Activated CD4-positive, alpha-beta T cell treated with anti-CD3 and anti-CD28 coated beads, Interleukin-2, amount 50 U/mL, for 24 hours (primary cell): ENCODE measurements around the gene IFIT1.
"Not testable (repeated sequence)": the region's sequence is repeated elsewhere in the genome, so short reads cannot be mapped to it uniquely, and the experiment has no call there.

Experiments
- DNase-seq, 2 donors: peaks; one replicate each; pipeline ENCODE4 v3.0.0-alpha.2; 2020; ENCODE audit warnings: low read depth in 1 of 2, low spot score in 1 of 2

IFIT1 gene, protein sequence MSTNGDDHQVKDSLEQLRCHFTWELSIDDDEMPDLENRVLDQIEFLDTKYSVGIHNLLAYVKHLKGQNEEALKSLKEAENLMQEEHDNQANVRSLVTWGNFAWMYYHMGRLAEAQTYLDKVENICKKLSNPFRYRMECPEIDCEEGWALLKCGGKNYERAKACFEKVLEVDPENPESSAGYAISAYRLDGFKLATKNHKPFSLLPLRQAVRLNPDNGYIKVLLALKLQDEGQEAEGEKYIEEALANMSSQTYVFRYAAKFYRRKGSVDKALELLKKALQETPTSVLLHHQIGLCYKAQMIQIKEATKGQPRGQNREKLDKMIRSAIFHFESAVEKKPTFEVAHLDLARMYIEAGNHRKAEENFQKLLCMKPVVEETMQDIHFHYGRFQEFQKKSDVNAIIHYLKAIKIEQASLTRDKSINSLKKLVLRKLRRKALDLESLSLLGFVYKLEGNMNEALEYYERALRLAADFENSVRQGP

DNA sequence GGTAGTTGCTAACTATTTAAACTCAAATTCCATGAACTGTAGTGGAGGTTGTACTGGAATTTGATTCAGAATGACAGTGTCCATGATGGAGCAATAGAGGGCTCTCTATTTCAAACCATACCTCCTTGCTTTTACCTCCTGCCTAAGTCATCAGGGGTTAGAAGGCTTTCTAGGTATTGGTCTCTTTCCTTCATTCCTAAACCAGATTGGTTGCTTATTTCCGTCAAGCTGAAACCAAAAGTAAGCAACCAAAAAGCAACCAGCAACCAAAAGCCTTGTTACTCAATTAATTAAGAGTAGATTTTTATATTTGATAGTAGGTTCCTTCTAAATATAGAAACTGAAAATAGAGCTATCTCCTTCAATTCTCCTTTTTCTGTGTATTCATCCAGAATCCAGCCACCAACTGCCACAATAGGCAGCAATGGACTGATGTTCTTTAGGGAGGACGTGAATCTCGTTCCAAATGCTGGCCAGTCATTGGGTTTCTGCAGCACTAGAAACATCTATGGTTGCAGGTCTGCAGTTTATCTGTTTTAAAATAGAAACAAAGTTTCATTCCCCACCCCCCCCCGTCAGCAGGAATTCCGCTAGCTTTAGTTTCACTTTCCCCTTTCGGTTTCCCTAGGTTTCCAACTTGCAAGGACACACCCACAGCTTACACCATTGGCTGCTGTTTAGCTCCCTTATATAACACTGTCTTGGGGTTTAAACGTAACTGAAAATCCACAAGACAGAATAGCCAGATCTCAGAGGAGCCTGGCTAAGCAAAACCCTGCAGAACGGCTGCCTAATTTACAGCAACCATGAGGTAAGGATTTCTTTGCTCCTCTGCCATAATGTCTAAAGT, at the start of gene IFIT1:
TSS of gene IFIT1 (plus strand) at position 717 of the 850 bp plus-strand sequence. CDS start at position 807, 90 bp downstream.
- DNase-seq, result peak in 1 of 2 donors; percentile 44

DNA sequence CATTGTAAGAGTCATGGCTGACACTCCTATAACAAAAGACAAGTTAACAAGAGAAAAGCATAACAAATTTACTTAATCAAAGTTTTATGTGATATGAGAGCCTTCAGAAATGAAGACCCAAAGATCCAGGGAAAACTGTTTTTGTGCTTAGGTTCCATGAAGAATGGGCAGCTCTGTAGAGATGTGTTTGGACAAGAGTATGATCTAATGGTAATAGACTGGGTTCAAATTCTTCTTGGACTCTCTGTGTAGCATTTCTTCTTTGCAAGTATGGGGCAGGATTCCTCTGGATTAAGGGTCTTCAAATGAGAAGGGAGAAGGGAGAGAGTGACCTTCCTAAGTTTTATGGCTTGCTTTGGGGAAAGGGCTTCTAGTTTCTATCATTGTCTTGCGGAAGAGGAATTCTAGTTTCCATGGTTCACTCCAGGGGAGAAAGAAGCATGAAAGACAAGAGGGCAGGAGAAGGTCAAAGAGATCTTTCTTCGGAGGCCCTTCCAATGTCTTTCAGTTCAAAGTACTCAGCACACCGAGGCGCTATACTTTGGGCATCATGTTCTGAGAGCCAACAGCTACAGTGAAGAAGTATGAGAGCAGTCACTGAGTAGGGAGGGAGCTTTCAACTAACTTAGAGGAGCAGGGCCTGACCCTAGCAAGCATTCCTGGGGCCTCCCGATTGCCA, 49.2 kb upstream of the IFIT1 start:
- DNase-seq, result no peak

DNA sequence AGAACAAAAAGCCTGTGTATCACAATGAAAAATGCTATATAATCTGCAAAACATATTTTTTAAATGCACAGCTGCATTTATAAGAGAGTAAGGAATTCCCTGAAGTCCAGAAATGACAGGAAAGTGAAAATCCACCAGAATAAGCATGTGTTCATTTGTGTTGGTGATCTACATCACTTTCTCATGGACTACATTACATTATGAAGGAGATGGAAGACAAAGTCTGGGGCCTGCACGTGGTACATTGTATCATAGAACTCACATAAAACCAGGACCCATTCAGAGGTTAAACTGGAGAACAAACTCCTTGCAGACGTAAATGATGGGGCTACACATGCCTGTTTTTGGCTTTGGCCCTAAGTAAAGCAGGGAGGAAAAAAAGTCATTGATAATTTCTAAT, 48.3 kb upstream of the IFIT1 start:
- DNase-seq, result no peak

DNA sequence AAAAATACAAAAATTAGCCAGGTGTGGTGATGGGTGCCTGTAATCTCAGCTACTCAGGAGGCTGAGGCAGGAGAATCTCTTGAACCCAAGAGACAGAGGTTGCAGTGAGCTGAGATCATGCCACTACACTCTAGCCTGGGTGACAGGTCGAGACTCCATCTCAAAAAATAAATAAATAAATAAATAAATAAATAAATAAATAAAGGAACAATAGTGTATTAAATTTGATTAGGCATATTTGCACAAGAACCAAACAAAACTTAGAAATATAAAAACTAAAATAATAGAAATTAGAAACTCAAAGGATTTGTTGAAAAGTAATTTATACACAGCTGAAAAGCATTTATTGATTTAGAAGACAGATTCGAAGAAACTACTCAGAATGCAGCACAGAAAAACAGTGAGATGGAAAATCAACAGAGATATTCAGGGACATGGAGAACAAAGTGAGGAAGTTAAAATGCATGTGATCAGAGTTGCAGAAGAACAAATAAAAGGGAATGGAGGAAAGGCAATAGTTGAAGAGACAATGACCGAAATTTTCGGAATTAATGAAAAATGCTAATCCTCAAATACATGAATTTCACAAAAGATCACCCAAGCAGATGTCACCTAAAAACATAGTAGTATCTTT, 46.9 kb upstream of the IFIT1 start:
- DNase-seq, result no peak

DNA sequence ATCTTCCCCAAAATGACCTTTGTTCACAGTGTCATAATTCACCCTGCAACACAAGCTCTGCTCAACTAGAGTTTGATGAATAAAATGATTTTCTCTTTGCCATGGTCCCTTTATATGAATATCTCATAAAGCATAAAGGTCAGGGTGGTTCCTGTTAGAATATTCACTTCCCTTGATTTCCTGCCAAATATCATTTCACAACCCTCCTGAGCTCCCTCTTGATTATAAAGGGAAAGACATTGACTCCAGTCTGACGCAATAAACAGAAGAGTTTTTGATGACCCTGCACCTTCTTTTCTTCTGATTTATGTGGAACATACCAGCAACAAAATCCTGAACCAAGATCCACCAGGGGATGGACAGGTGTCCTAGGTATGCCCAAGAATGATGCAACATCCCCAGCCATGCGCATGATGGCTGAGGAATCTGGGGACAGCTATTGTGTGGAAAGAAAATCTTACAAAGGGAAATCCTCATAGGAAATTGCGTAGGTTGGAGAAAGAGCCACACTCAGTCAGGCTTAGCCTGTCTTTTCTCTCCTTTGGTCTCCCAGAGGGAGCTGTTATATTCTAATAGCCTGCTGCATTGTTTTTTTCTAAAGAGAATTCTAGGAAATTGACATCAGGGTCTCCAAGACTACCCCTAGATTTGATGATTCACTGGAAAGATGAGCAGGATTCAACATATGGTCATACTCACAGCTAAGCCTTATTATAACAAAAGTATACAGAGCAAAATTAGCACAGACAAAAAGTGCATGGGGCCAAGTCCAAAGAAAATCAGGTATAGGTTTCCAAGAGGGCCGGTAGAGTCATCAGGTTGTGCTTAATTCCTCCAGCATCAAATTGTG, 45.8 kb upstream of the IFIT1 start:
- no peak for DNase-seq

DNA sequence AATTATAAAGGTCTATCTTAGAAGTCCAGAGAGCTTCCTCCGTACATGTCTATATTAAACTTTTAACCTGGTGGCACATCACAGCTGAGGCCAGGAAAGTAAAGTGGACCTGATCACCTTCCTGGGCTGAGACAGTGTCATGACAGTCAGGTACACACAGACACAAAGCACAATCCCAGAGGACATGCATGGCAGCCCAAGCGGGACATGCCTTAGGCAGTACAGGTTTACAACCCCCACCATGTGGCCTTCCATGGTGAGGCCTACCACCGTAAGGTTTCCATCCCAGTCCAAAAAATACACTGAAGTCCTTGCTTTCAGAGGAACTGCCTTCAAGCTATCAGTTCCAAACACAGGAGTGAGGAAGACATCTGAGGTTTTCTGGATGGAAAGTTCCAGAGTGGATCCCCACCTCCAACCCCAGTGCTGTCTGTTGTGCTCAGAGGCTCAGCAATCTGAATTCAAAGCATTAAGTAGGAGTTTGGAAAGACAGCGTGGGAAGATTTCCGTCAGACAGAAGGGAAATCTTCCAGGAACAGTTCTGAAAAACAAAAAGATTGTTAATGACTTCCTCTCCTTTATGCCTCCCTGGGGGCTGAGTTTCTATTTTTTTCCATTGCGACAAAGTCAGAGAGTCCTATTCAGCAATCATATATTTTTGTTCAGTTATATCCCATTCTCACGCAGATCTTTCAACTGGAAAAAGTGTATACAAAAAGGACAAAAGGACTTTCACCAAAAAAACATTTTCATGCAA, 44.5 kb upstream of the IFIT1 start:
- no peak for DNase-seq

DNA sequence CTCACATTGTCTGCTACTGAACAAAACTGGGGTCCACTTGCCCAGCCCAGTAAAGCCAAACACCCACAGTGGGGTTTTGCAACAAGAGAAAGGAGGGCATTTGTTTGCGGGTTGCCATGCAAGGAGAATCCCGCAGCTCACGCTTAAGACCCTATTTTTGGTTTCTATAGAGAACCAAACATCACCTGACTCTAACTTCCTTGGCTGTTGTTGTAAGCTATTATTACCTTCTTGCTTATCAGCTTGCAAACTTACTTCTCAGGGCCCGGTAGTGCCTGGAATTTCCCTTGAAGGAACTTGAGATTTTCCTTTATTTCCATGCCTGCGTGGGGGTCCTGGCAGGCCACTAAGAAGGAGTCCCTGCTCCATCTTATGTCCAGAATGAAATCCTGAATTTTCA, 43.9 kb upstream of the IFIT1 start:
- DNase-seq, result no peak

DNA sequence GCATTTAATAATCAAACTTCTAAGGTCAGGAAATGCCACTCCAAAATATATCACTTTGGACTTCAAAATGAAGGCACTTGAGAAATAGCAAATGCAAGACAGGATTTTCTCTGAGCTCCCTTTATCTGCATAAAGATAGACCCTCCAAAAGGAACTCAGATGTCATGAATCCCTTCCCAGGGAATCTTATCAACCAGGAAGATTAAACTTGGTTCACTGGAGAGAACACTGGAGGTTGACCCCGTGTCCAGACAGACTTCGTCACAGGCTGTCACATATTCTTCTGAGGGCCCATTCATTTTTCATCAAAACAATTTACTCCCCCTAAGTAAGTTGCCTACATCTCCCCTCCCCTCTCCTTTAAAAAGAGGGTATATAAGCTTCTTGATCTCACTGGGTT, 43.4 kb upstream of the IFIT1 start:
- no peak for DNase-seq

DNA sequence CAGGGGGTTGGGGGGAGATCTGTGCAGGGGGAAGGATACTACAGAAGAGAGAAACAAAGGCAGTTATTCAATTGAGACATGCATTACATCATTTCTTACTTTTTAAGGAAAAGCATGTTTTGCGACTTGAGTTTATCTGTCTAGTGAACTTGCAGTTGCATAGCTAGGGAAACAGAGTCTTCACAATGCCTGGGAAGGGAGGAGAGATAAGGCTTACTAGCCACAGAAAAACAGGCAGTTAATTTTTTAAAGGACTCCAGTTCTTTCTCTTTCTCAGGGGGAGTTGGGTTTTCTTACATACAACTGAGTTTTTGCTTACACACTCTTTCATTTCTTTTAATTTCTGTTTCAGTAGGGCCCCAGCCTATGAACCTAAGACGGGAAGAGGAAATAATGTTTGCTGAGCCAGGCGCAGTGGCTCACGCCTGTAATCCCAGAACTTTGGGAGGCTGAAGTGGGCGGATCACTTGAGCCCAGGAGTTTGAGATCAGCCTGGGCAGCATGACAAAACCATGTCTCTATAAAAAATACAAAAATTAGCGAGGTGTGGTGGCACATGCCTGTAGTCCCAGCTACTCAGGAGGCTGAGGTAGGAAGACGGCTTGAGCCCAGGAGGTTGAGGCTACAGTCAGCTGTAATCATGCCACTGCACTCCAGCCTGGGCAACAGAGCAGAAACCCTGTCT, 41.6 kb upstream of the IFIT1 start:
- not testable (repeated sequence) for DNase-seq

DNA sequence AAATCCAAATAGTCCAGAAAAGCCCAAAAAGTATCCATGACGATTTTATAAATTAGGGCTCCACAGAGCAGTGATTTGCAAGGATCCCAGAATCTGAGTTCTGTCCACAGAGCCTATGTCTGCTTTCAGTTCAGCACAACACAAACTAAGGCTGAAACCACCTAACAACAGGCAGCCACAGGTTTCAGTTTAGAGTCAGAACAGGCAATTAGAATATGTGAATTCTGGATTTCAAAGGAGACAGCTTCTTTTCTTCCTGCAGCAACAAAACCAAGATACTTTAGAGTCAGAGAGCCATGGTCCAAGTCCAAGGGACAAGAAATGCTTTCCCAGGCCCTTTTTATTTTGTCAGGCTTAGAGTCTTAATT, 41.0 kb upstream of the IFIT1 start:
- no peak for DNase-seq

DNA sequence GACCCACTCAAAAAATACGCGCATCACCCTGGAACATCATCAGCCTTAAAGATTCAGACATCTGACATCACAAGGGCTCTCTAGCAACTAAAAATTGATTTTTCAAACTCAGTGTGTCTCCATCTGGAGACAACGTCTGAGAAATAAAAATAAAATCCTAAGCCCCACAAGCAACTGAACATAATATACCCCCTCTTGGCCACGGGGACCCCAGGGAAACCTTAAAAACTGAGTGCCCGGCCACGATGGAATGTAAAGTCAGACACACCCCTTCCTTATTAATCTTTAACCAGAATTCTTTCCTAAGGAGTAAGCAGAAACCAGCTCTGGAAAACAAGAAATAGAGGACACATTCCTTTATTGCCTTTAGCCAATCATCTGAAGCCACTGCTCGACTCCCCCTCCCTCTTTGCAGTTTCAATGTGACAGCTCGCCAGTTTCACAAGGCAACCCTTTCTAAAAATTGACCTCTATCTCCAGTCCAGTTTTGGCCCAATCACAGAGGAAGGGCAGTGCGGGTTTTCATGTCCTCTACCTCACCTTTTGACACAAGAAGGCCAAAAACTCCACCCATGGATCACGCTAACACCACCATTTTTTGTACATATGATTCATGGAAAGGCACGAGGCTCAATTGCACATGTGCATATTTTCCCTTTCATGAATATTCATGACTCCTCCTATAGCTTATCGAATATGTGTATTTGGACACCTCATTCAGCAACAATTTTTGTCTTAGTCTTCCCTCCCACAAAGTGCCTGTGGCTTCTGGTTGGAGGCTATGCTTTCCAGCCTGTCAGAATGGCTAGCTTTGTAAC, 40.4 kb upstream of the IFIT1 start:
- no peak for DNase-seq

DNA sequence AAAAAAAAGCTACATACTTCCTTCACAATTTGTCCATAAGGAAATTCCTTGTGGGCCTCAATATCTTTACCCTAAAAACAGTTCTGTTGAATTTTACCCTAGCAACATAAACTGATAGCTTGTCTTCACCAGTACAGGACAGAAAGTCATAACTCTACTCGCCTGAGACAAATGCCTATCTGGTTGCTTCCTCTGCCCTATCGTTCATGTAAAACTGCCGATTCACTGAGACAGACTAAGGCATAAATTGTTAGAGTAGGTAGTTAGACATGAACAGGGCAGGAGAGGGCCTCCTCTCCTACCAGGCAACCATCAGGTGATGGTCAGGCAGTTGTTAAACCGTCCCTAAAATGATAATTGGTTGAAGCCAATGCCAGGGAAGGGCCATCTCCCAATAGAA, 39.6 kb upstream of the IFIT1 start:
- DNase-seq, result no peak

DNA sequence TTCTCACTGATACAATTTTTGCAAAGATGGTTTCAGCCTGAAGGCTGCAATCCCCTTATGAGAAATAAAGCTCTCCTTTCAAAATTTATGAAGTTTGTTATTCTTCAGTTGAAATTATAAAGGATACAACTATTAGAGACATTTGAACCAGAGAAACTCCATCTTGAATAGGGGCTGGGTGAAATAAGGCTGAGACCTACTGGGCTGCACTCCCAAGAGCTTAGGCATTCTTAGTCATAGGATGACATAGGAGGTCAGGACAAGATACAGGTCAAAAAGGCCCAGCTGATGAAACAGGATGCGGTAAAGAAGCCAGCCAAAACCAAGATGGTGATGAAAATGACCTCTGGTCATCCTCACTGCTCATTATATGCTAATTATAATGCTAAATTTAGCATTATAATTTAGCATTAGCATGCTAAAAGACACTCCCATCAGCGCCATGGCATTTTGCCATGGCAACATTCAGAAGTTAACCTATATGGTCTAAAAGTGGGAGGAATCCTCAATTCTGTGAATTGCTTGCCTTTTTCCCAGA, 37.0 kb upstream of the IFIT1 start:
- no peak for DNase-seq

DNA sequence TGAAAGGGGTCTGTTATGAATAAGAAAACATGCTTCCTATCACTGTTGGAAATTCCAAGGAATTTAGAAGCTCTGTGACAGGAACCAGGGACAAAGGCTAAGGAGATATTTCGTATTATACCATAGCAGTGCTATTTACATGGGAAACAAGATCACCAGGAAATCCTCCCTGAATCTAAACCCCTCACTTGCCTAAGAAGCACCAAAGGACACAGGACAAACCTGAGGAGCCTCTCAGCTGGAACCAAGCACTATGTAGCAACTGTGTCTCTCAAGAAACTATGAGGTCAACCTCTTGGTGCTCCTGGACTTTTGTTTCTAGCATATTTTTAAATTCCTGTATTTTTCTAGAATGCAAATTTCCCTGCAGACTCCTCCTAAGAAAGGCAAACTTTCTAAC, 35.3 kb upstream of the IFIT1 start:
- DNase-seq, result no peak

DNA sequence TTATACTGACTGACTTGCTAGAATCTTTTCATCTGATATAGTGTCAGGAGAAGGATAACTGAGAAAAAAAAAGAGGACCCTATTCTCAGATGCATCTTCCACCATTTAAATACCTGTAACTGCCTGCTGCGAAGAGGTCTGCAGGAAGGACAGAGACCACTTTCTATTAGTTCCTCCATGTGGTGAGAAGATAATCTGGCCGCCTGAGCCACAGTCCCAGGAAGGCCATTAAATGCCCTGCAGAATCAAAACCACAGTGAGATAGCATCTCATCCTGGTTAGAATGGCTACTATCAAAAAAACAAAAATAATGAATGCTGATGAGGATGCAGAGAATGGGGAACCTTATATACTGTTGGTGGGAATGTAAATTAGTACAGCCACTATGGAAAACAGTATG, 34.4 kb upstream of the IFIT1 start:
- no peak for DNase-seq

DNA sequence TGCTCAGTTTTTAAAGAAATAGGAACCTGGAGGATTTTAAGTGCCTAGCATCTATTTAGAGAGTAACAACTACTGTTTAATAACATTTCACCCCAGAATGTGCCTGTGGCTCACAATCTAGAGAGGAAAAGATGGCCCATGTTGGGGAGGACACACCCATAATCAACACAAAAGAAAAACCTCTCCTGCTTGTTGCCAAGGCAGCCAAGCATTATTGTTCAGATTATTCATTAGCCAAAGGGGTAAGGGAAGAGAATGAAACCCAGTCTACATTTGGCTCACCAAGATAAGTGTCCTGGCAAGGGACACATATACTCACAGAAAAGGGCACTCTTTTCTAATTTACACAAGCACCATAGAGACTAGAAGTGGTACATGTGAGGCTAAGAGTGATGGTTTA, 32.3 kb upstream of the IFIT1 start:
- DNase-seq, result no peak

DNA sequence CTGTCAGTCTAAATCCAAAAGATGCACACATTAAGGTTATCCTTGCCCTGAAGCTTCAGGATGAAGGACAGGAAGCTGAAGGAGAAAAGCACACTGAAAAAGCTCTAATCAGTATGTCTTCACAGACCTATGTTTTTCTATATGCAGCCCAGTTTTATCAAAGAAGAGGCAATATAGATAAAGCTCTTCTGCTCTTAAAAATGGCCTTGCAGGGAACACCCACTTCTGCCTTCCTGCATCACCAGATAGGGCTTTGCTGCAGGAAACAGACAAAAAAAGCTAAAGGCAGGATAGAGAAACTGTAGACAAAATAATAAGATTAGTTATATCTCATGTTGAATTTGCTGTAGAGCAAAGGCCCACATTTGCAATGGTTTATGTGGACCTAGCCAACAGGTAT, 29.5 kb upstream of the IFIT1 start:
- DNase-seq, result no peak
